DOHH2 (cell line): ENCODE measurements around the gene GDF7.

Source experiments
- H3F3A ChIP-seq: fragments of 200-600 bp; sonication (generic), shearing (Covaris generic); 2 replicates; pipeline ENCODE4 v1.6.0; 2016; ENCODE audit warnings: antibody characterized with exemption, mild to moderate bottlenecking; ENCODE audit not compliant: control insufficient read depth, insufficient read depth
- H3K27ac ChIP-seq: fragments of 200-600 bp; sonication (generic); 2 replicates; pipeline ENCODE4 v1.5.1; 2014; ENCODE audit warnings: low read depth, mild to moderate bottlenecking, low read length, moderate library complexity
- H3K27me3 ChIP-seq: fragments of 200-600 bp; sonication (generic); 2 replicates; pipeline ENCODE4 v1.6.1; 2014; ENCODE audit warnings: mild to moderate bottlenecking, low read length, mixed read lengths; ENCODE audit not compliant: control insufficient read depth
- H3K36me3 ChIP-seq: fragments of 200-600 bp; sonication (generic); 2 replicates; pipeline ENCODE4 v1.6.1; 2014; ENCODE audit warnings: mild to moderate bottlenecking, low read length, moderate library complexity, mixed read lengths; ENCODE audit not compliant: control insufficient read depth
- H3K4me1 ChIP-seq: fragments of 200-600 bp; sonication (generic); 2 replicates; pipeline ENCODE4 v1.6.1; 2014; ENCODE audit warnings: mild to moderate bottlenecking, low read length, mixed read lengths; ENCODE audit not compliant: control insufficient read depth
- H3K4me2 ChIP-seq: fragments of 200-600 bp; sonication (generic); 2 replicates; pipeline ENCODE4 v1.6.0; 2014; ENCODE audit warnings: mild to moderate bottlenecking, low read length, moderate library complexity
- H3K4me3 ChIP-seq: fragments of 200-600 bp; sonication (generic); 2 replicates; pipeline ENCODE4 v1.5.1; 2014; ENCODE audit warnings: mild to moderate bottlenecking, low read length, mixed read lengths
- H3K79me2 ChIP-seq: fragments of 200-600 bp; sonication (generic); 2 replicates; pipeline ENCODE4 v1.6.1; 2014; ENCODE audit warnings: mild to moderate bottlenecking, low read length, mixed read lengths; ENCODE audit not compliant: control insufficient read depth
- H3K9me2 ChIP-seq: fragments of 200-600 bp; sonication (generic); replicated peaks from 2 replicates; pipeline ENCODE4 v1.6.1; 2014; ENCODE audit warnings: mild to moderate bottlenecking, low read length, mixed read lengths; ENCODE audit not compliant: control insufficient read depth
- H3K9me3 ChIP-seq: fragments of 200-600 bp; sonication (generic); 2 replicates; pipeline ENCODE4 v1.6.1; 2014; ENCODE audit warnings: antibody characterized with exemption, low read length, mixed read lengths; ENCODE audit not compliant: control insufficient read depth, insufficient read depth
- H4K20me1 ChIP-seq: fragments of 200-600 bp; sonication (generic); 2 replicates; pipeline ENCODE4 v1.6.0; 2014; ENCODE audit warnings: low read depth, mild to moderate bottlenecking, antibody characterized with exemption, low read length, moderate library complexity; ENCODE audit not compliant: control insufficient read depth, insufficient read depth
- CTCF ChIP-seq: fragments of 200-600 bp; sonication (generic); IDR thresholded peaks from one replicate; pipeline ENCODE4 v1.5.1; 2014; ENCODE audit warnings: antibody characterized with exemption, mild to moderate bottlenecking, low read depth, low read length; ENCODE audit not compliant: poor library complexity, severe bottlenecking
- EZH2phosphoT487 ChIP-seq: fragments of 200-600 bp; sonication (generic); IDR thresholded peaks from 2 replicates; pipeline ENCODE4 v1.6.1; 2017; ENCODE audit warnings: borderline replicate concordance, mild to moderate bottlenecking, antibody characterized with exemption, low read length, moderate library complexity, mixed read lengths

GDF7 gene

GRCh38 chr2:20726913-20727312 is 60.0 kb downstream of the GDF7 start:
- Histone ChIP-seq H3K4me2 (no peak overlapping the region), H3F3A (no peaks in the 10 kb centered on the region), H3K79me2 (no peaks in the 10 kb centered on the region), H3K9me3 (no peaks in the 10 kb centered on the region), H3K9me2 (no peaks in the 10 kb centered on the region), H3K27me3 (no peaks in the 10 kb centered on the region), H3K4me3 (no peak overlapping the region), H3K27ac (no peak overlapping the region), H3K4me1 (no peaks in the 10 kb centered on the region), H4K20me1 (no peaks in the 10 kb centered on the region), H3K36me3 (peaks cover 13% of the 10 kb centered on the region)
- TF ChIP-seq CTCF (no peak), EZH2phosphoT487 (no peak)

- Histone ChIP-seq H3K9me3 (no peaks in the 10 kb centered on the region), H3K9me2 (no peaks in the 10 kb centered on the region), H3K4me3 (no peak overlapping the region), H3K27me3 (no peaks in the 10 kb centered on the region), H3K36me3 (peaks cover 13% of the 10 kb centered on the region), H3K4me1 (no peaks in the 10 kb centered on the region), H3F3A (no peaks in the 10 kb centered on the region), H3K79me2 (no peaks in the 10 kb centered on the region), H3K4me2 (no peak overlapping the region), H4K20me1 (no peaks in the 10 kb centered on the region), H3K27ac (no peak overlapping the region)
- TF ChIP-seq CTCF (no peak), EZH2phosphoT487 (no peak)
Observed at GRCh38 chr2:20728114-20728758, 61.3 kb downstream of the GDF7 start.
